Panc1 (cell line): ENCODE data around the gene FUT8.

Experiments used
- CTCF ChIP-seq: fragments of 450-650 bp; IDR thresholded peaks from 2 replicates; pipeline ENCODE4 v1.5.1; 2017; ENCODE audit warnings: mild to moderate bottlenecking
- POLR2AphosphoS5 ChIP-seq: IDR thresholded peaks from 2 replicates; pipeline ENCODE4 v1.6.1; 2012; ENCODE audit warnings: mild to moderate bottlenecking, low read depth, low read length, moderate library complexity
- SIN3A ChIP-seq: IDR thresholded peaks from 2 replicates; pipeline ENCODE4 v1.6.1; 2012; ENCODE audit warnings: low read depth, mild to moderate bottlenecking, low read length, moderate library complexity, borderline replicate concordance; ENCODE audit not compliant: insufficient read depth

GRCh38 chr14:65412032-65412846 lies at the start of gene FUT8:
- peak; percentile 75 for TF ChIP-seq CTCF
- peak; percentile 78 for TF ChIP-seq POLR2AphosphoS5
- TF ChIP-seq SIN3A: peak; percentile 60; the same call in 1 of the 2 replicates
